Astrocyte (in vitro differentiated cells and primary cell): ENCODE data around the gene DARS1. TPM values are rescaled to one million over a fixed set of nuclear protein-coding genes. Genes with fewer than 3 reads are reported as not detected.

Source experiments
- DNase-seq: peaks from one replicate; pipeline ENCODE4 v3.0.0-alpha.2; 2010; ENCODE audit warnings: low read depth
- FAIRE-seq: peaks from 2 replicates; lab custom pipeline; 2011; peaks lifted over from hg19 to GRCh38; lab: Jason Lieb, UNC
- H2AFZ ChIP-seq: 2 replicates; pipeline ENCODE4 v1.6.0; 2012; ENCODE audit warnings: low read depth, low read length, inconsistent platforms
- H3K27ac ChIP-seq: 2 replicates; pipeline ENCODE4 v1.5.1; 2011; ENCODE audit warnings: low read depth, low read length, inconsistent platforms
- H3K27me3 ChIP-seq: 2 replicates; pipeline ENCODE4 v1.6.0; 2011; ENCODE audit warnings: low read length, inconsistent platforms; ENCODE audit not compliant: insufficient read depth
- H3K36me3 ChIP-seq: 2 replicates; pipeline ENCODE4 v1.5.1; 2011; ENCODE audit warnings: low read length, inconsistent platforms; ENCODE audit not compliant: insufficient read depth
- H3K4me1 ChIP-seq: 2 replicates; pipeline ENCODE4 v1.5.1; 2011; ENCODE audit warnings: low read length, inconsistent platforms; ENCODE audit not compliant: insufficient read depth
- H3K4me2 ChIP-seq: 2 replicates; pipeline ENCODE4 v1.6.0; 2012; ENCODE audit warnings: low read length, inconsistent platforms
- H3K4me3 ChIP-seq: 2 replicates; pipeline ENCODE4 v1.5.1; 2011; ENCODE audit warnings: low read depth, mild to moderate bottlenecking, low read length, inconsistent platforms; ENCODE audit not compliant: insufficient read depth
- H3K79me2 ChIP-seq: 2 replicates; pipeline ENCODE4 v1.6.0; 2012; ENCODE audit warnings: mild to moderate bottlenecking, low read length, inconsistent platforms; ENCODE audit not compliant: insufficient read depth
- H3K9ac ChIP-seq: 2 replicates; pipeline ENCODE4 v1.6.0; 2012; ENCODE audit warnings: mild to moderate bottlenecking, low read length, inconsistent platforms
- H3K9me3 ChIP-seq: 2 replicates; pipeline ENCODE4 v1.5.1; 2012; ENCODE audit warnings: low read depth, mild to moderate bottlenecking, low read length, inconsistent platforms; ENCODE audit not compliant: insufficient read depth
- H4K20me1 ChIP-seq: 2 replicates; pipeline ENCODE4 v1.6.0; 2012; ENCODE audit warnings: low read length, inconsistent platforms; ENCODE audit not compliant: insufficient read depth
- H3K27ac Mint-ChIP-seq: one replicate; pipeline ENCODE4 v1.8.0; 2021; ENCODE audit warnings: mild to moderate bottlenecking, mixed read lengths; ENCODE audit not compliant: unreplicated experiment
- H3K27me3 Mint-ChIP-seq: one replicate; pipeline ENCODE4 v1.8.0; 2021; ENCODE audit warnings: low read depth, mixed read lengths; ENCODE audit not compliant: unreplicated experiment
- H3K36me3 Mint-ChIP-seq: one replicate; pipeline ENCODE4 v1.8.0; 2021; ENCODE audit warnings: low read depth, mixed read lengths; ENCODE audit not compliant: unreplicated experiment
- H3K4me1 Mint-ChIP-seq: one replicate; pipeline ENCODE4 v1.8.0; 2021; ENCODE audit warnings: low read depth, mixed read lengths; ENCODE audit not compliant: unreplicated experiment
- H3K4me3 Mint-ChIP-seq: one replicate; pipeline ENCODE4 v1.8.0; 2021; ENCODE audit warnings: mild to moderate bottlenecking, moderate library complexity, mixed read lengths; ENCODE audit not compliant: unreplicated experiment
- H3K9me3 Mint-ChIP-seq: one replicate; pipeline ENCODE4 v1.8.0; 2021; ENCODE audit warnings: mild to moderate bottlenecking, mixed read lengths; ENCODE audit not compliant: unreplicated experiment
- CTCF ChIP-seq: IDR thresholded peaks from 2 replicates; pipeline ENCODE4 v1.5.1; 2011; ENCODE audit warnings: low read depth, mild to moderate bottlenecking, inconsistent platforms, low read length, moderate library complexity; ENCODE audit not compliant: insufficient read depth
- EZH2 ChIP-seq: IDR thresholded peaks from 2 replicates; pipeline ENCODE4 v1.6.1; 2012; ENCODE audit warnings: mild to moderate bottlenecking, low read length, inconsistent platforms; ENCODE audit not compliant: insufficient read depth
- total RNA-seq: library from RNA; stranded (reverse); gene quantifications from 2 replicates; pipeline ENCODE4 v1.2.1, GENCODE V29; 2021

The DARS1 gene
- total RNA-seq, 1 donor from 2014 or later: 37.9 TPM

DNA sequence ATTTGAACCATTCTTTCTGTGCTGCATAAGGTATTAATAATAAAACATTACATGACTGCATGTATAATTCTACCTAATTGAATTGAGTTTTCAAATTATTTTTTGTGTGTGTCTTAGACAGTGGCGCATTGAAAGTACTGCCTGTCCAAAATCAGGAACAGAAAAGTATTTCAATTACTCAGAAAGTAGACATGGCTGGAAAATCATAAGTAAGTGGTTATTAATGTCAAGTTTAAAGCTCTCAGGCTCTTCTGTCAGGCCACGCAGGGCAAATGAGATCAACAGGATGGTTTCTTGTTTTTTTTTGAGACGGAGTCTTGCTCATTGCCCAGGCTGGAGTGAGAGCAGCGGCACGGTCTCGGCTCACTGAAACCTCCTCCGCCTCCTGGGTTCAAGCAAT, 32.4 kb upstream of the DARS1 start:
- Histone ChIP-seq H2AFZ (no peak overlapping the region), H3K27ac (no peak overlapping the region), H3K4me2 (no peak overlapping the region), H4K20me1 (no peaks in the 10 kb centered on the region), H3K9ac (no peak overlapping the region), H3K79me2 (no peaks in the 10 kb centered on the region), H3K27me3 (no peaks in the 10 kb centered on the region), H3K4me3 (no peak overlapping the region), H3K9me3 (no peaks in the 10 kb centered on the region), H3K36me3 (no peaks in the 10 kb centered on the region), H3K4me1 (no peaks in the 10 kb centered on the region)
- TF ChIP-seq EZH2: no peak
- no peaks in the 10 kb centered on the region for H3K27me3 Mint-ChIP-seq
- H3K4me1 Mint-ChIP-seq: peaks cover 7% of the 10 kb centered on the region
- H3K27ac Mint-ChIP-seq: no peak overlapping the region
- FAIRE-seq: no peak
- no peak overlapping the region for H3K4me3 Mint-ChIP-seq
- no peak for DNase-seq
- no peaks in the 10 kb centered on the region for H3K36me3 Mint-ChIP-seq
- peaks cover 5% of the 10 kb centered on the region for H3K9me3 Mint-ChIP-seq

GRCh38 chr2:136016836-136017235, 31.4 kb upstream of the DARS1 start:
- Mint-ChIP-seq H3K4me3 (no peak overlapping the region), H3K27ac (no peak overlapping the region), H3K4me1 (peaks cover 5% of the 10 kb centered on the region), H3K27me3 (no peaks in the 10 kb centered on the region), H3K9me3 (peaks cover 5% of the 10 kb centered on the region), H3K36me3 (no peaks in the 10 kb centered on the region)
- Histone ChIP-seq H3K9me3 (no peaks in the 10 kb centered on the region), H3K27me3 (peaks cover 2% of the 10 kb centered on the region), H3K27ac (no peak overlapping the region), H4K20me1 (no peaks in the 10 kb centered on the region), H3K79me2 (no peaks in the 10 kb centered on the region), H3K9ac (no peak overlapping the region), H2AFZ (no peak overlapping the region), H3K4me2 (no peak overlapping the region), H3K36me3 (no peaks in the 10 kb centered on the region), H3K4me3 (no peak overlapping the region), H3K4me1 (no peaks in the 10 kb centered on the region)
- FAIRE-seq (no peak), DNase-seq (no peak)
- TF ChIP-seq EZH2 (no peak), CTCF (no peak)

GRCh38 chr2:136016427-136016826, 31.0 kb upstream of the DARS1 start:
- Histone ChIP-seq H3K4me1 (no peaks in the 10 kb centered on the region), H3K9me3 (no peaks in the 10 kb centered on the region), H3K4me3 (no peak overlapping the region), H3K4me2 (no peak overlapping the region), H3K27me3 (peaks cover 2% of the 10 kb centered on the region), H4K20me1 (no peaks in the 10 kb centered on the region), H3K9ac (no peak overlapping the region), H3K36me3 (no peaks in the 10 kb centered on the region), H3K27ac (no peak overlapping the region), H2AFZ (no peak overlapping the region), H3K79me2 (no peaks in the 10 kb centered on the region)
- H3K36me3 Mint-ChIP-seq: no peaks in the 10 kb centered on the region
- no peak for FAIRE-seq
- TF ChIP-seq CTCF (no peak), EZH2 (no peak)
- no peak overlapping the region for H3K27ac Mint-ChIP-seq
- peaks cover 5% of the 10 kb centered on the region for H3K9me3 Mint-ChIP-seq
- no peak overlapping the region for H3K4me3 Mint-ChIP-seq
- H3K27me3 Mint-ChIP-seq: no peaks in the 10 kb centered on the region
- peaks cover 5% of the 10 kb centered on the region for H3K4me1 Mint-ChIP-seq
- DNase-seq: no peak
